ENCODE data around the gene APOA5. TPM values are rescaled to one million over a fixed set of nuclear protein-coding genes. Genes with fewer than 3 reads are reported as not detected.

The APOA5 gene
- total RNA-seq, 4 donors from 2014 or later, result not detected

GRCh38 chr11:116788975-116789374, 2.7 kb downstream of the APOA5 start:
- H3K36me3 ChIP-seq, result peaks cover 5 to 28% (median 15%) of the 10 kb centered on the region in 3 donors
- H3K9me3 ChIP-seq, result no peaks in the 10 kb centered on the region
- TF ChIP-seq CTCF (IDR thresholded peaks at IDR 0.05) (no peak), EP300 (IDR thresholded peaks at IDR 0.05) (no peak), POLR2A (IDR thresholded peaks at IDR 0.05) (no peak)
- DNase-seq (ENCODE audit: low spot score in 2 of 2), result no peak
- H3K27me3 ChIP-seq, result no peaks in the 10 kb centered on the region
- H3K27ac ChIP-seq, result no peak overlapping the region
- WGBS, 2 donors, result 81 to 94% methylated on average over 4 of the region's 4 CpGs
- H3K4me3 ChIP-seq, result no peak overlapping the region
- peaks cover 0 to 32% (median 16%) of the 10 kb centered on the region in 4 donors for H3K4me1 ChIP-seq

GRCh38 chr11:116788534-116788933, 3.1 kb downstream of the APOA5 start:
- no peak for DNase-seq (ENCODE audit: low spot score in 2 of 2)
- Histone ChIP-seq H3K4me1 (peaks cover 0 to 32% (median 16%) of the 10 kb centered on the region in 4 donors), H3K4me3 (peak overlapping the region; percentile 67 to 99 (median 92)), H3K27me3 (no peaks in the 10 kb centered on the region), H3K9me3 (no peaks in the 10 kb centered on the region), H3K27ac (peak overlapping the region in 3 of 4 donors; percentile 75 to 91 (median 90)), H3K36me3 (peaks cover 5 to 32% (median 16%) of the 10 kb centered on the region in 3 donors)
- TF ChIP-seq EP300 (IDR thresholded peaks at IDR 0.05) (no peak), POLR2A (IDR thresholded peaks at IDR 0.05) (no peak), CTCF (IDR thresholded peaks at IDR 0.05) (no peak)
- WGBS, 2 donors, result 52 to 53% methylated on average over 4 of the region's 4 CpGs

DNA sequence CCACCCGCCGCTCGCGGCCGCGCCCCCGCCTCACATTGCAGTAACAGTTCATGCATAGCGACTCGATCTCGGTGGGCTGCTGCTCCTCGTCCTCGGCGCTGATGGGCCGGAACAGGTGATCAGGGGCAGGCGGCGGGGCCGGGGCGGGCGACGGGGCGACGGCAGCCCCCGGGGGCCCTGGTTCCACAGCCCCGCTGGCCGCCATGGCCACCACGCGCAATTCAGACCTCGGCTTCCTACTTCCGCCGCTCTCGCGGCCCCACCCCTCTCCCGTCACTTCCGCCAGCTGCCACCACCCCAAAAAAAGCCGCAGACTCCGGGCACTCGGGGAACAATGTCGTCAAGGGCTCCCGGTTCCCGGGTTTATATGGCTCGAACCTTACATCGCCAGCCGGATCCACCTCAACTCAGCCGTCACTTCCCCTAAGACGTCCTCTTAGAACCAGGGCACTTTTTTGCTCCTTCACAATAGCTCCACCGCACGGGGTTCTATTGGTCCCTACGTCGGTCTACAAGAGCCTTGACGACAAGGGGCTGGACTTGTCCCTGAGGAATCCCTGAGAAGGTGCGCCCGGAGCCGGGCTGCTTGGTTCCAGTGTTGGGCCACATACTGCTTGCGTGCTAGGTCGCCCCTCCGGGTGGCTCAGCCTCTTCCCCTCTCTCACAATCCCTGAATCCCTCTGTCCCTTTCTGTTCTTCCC, 3.7 kb downstream of the APOA5 start, which contains the start of gene ZPR1:
TSS of gene ZPR1 (minus strand) at position 238 of the 701 bp plus-strand sequence. CDS start at position 205, 33 bp downstream.
- 0% methylated on average over 36 to 40 of the region's 56 CpGs for WGBS, 2 donors
- Histone ChIP-seq H3K4me3 (peak within 1 kb of the TSS; percentile 67 to 99 (median 92)), H3K27ac (peak within 1 kb of the TSS; percentile 55 to 91 (median 82)), H3K4me1 (peaks cover 0 to 32% (median 16%) of the 10 kb centered on the region in 4 donors), H3K36me3 (peaks cover 8 to 38% (median 22%) of the 10 kb centered on the region in 3 donors), H3K9me3 (no peaks in the 10 kb centered on the region), H3K27me3 (no peaks in the 10 kb centered on the region)
- TF ChIP-seq POLR2A (IDR thresholded peaks at IDR 0.05) (peak in 1 of 2 donors; percentile 51), CTCF (IDR thresholded peaks at IDR 0.05) (peak in 2 of 5 experiments; percentile 45 to 52), EP300 (IDR thresholded peaks at IDR 0.05) (peak; percentile 66 to 73)
- DNase-seq (ENCODE audit: low spot score in 2 of 2), result peak; percentile 58 to 73

- H3K27me3 ChIP-seq, result no peaks in the 10 kb centered on the region
- H3K4me3 ChIP-seq, result peak overlapping the region; percentile 67 to 99 (median 92)
- peaks cover 8 to 44% (median 27%) of the 10 kb centered on the region in 3 donors for H3K36me3 ChIP-seq
- H3K4me1 ChIP-seq, result peaks cover 0 to 32% (median 16%) of the 10 kb centered on the region in 4 donors
- TF ChIP-seq CTCF (IDR thresholded peaks at IDR 0.05) (no peak), POLR2A (IDR thresholded peaks at IDR 0.05) (no peak), EP300 (IDR thresholded peaks at IDR 0.05) (no peak)
- no peaks in the 10 kb centered on the region for H3K9me3 ChIP-seq
- H3K27ac ChIP-seq, result peak overlapping the region; percentile 55 to 91 (median 82)
- DNase-seq (ENCODE audit: low spot score in 2 of 2), result no peak
- 0 to 2% methylated on average over 15 of the region's 15 CpGs for WGBS, 2 donors
Measured at GRCh38 chr11:116787436-116787785, 4.3 kb downstream of the APOA5 start.

- H3K27me3 ChIP-seq, result no peaks in the 10 kb centered on the region
- 57 to 65% methylated on average over 5 of the region's 5 CpGs for WGBS, 2 donors
- H3K27ac ChIP-seq, result peak overlapping the region in 3 of 4 donors; percentile 75 to 91 (median 90)
Measured at GRCh38 chr11:116786966-116787365, 4.7 kb downstream of the APOA5 start.

More at GRCh38 chr11:116786966-116787365, 4.7 kb downstream of the APOA5 start:
- Histone ChIP-seq H3K4me3 (peak overlapping the region; percentile 67 to 99 (median 92)), H3K9me3 (no peaks in the 10 kb centered on the region), H3K4me1 (peaks cover 0 to 32% (median 16%) of the 10 kb centered on the region in 4 donors), H3K36me3 (peaks cover 8 to 48% (median 31%) of the 10 kb centered on the region in 3 donors)
- no peak for TF ChIP-seq EP300 (IDR thresholded peaks at IDR 0.05)
- no peak for TF ChIP-seq POLR2A (IDR thresholded peaks at IDR 0.05)
- no peak for TF ChIP-seq CTCF (IDR thresholded peaks at IDR 0.05)
- no peak for DNase-seq (ENCODE audit: low spot score in 2 of 2)
